ENCODE measurements around the gene WDR54. TPM values are rescaled to one million over a fixed set of nuclear protein-coding genes. Genes with fewer than 3 reads are reported as not detected.

Gene WDR54
- polyA plus RNA-seq, 3 donors: 7.1 to 11.7 (median 7.9) TPM

- Histone ChIP-seq H3K27me3 (ENCODE audit: control insufficient read depth in 2 of 2, insufficient read depth in 2 of 2, low read length in 2 of 2) (peaks cover 10 to 31% of the 10 kb centered on the region in 2 donors), H3K4me2 (replicated peaks; ENCODE audit: extremely low read depth, low read length, poor library complexity, severe bottlenecking) (no peak overlapping the region), H3K9me3 (replicated peaks in 1 of 2; ENCODE audit: control insufficient read depth in 1 of 2, insufficient read depth in 1 of 2, low read length in 2 of 2) (peaks cover 0 to 12% of the 10 kb centered on the region in 2 donors), H3K79me2 (ENCODE audit: insufficient read depth, low read length) (no peaks in the 10 kb centered on the region), H3K9ac (ENCODE audit: insufficient read depth, low read length, poor library complexity, severe bottlenecking) (no peak overlapping the region), H3K4me1 (ENCODE audit: control insufficient read depth in 1 of 2, insufficient read depth in 2 of 2, low read length in 2 of 2) (peaks cover 24 to 25% of the 10 kb centered on the region in 2 donors), H3K4me3 (replicated peaks in 1 of 3; ENCODE audit: low read depth in 2 of 3, low read length in 3 of 3) (no peak overlapping the region), H2AFZ (ENCODE audit: insufficient read depth, low read depth, low read length, poor library complexity, severe bottlenecking) (no peak overlapping the region), H4K20me1 (ENCODE audit: insufficient read depth, low read length) (no peaks in the 10 kb centered on the region), H3K27ac (ENCODE audit: low read depth in 1 of 2, low read length in 2 of 2) (no peak overlapping the region), H3K36me3 (replicated peaks in 1 of 2; ENCODE audit: control insufficient read depth in 1 of 2, insufficient read depth in 2 of 2, low read length in 2 of 2) (no peaks in the 10 kb centered on the region)
- no peak overlapping the region for H3K27ac Mint-ChIP-seq
- peaks cover 0 to 6% (median 2%) of the 10 kb centered on the region in 7 donors for H3K9me3 Mint-ChIP-seq
- WGBS (ENCODE audit: insufficient coverage): 47% methylated on average over 3 of the region's 6 CpGs
- no peak for DNase-seq
- H3K4me1 Mint-ChIP-seq: peaks cover 29% of the 10 kb centered on the region
- TF ChIP-seq, protein P1, sequence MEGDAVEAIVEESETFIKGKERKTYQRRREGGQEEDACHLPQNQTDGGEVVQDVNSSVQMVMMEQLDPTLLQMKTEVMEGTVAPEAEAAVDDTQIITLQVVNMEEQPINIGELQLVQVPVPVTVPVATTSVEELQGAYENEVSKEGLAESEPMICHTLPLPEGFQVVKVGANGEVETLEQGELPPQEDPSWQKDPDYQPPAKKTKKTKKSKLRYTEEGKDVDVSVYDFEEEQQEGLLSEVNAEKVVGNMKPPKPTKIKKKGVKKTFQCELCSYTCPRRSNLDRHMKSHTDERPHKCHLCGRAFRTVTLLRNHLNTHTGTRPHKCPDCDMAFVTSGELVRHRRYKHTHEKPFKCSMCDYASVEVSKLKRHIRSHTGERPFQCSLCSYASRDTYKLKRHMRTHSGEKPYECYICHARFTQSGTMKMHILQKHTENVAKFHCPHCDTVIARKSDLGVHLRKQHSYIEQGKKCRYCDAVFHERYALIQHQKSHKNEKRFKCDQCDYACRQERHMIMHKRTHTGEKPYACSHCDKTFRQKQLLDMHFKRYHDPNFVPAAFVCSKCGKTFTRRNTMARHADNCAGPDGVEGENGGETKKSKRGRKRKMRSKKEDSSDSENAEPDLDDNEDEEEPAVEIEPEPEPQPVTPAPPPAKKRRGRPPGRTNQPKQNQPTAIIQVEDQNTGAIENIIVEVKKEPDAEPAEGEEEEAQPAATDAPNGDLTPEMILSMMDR (IDR thresholded peaks at IDR 0.05): no peak
- intact Hi-C loops (cut with micrococcal nuclease): no loop called here
- peaks cover 26 to 34% (median 31%) of the 10 kb centered on the region in 3 donors for H3K27me3 Mint-ChIP-seq (ENCODE audit: low read depth in 3 of 3)
- H3K36me3 Mint-ChIP-seq: peaks cover 3 to 4% of the 10 kb centered on the region in 2 donors
- H3K4me3 Mint-ChIP-seq: no peak overlapping the region
Observed at GRCh38 chr2:74436848-74437695, 15.5 kb downstream of the WDR54 start.

DNA sequence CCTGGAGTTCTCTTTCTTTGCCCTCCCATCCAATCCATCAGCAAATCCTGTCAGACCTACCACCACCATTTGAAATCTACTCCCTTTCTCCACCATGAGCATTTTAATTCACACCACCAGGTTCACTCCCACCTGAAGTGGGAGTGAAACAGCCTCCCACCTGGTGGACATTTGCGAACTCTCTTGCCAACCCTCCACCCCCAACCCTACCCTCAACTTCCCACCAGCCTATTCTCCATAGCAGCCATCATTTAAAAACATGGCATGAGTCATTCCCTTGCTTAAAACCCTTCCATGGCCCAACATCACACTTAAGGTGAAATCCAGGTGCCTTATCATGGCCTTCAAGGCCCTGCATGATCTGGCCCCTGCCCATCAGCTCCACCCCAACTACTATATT, 16.7 kb downstream of the WDR54 start:
- intact Hi-C loops (cut with micrococcal nuclease): no loop called here
- Mint-ChIP-seq H3K9me3 (peaks cover 0 to 9% (median 6%) of the 10 kb centered on the region in 7 donors), H3K27me3 (ENCODE audit: low read depth in 3 of 3) (peaks cover 36 to 45% (median 40%) of the 10 kb centered on the region in 3 donors), H3K4me1 (peaks cover 32% of the 10 kb centered on the region), H3K36me3 (peaks cover 4 to 5% of the 10 kb centered on the region in 2 donors), H3K27ac (peak overlapping the region in 1 of 7 donors; percentile 16), H3K4me3 (no peak overlapping the region)
- H3K36me3 ChIP-seq (replicated peaks in 1 of 2; ENCODE audit: control insufficient read depth in 1 of 2, insufficient read depth in 2 of 2, low read length in 2 of 2): no peaks in the 10 kb centered on the region
- H3K4me1 ChIP-seq (ENCODE audit: control insufficient read depth in 1 of 2, insufficient read depth in 2 of 2, low read length in 2 of 2): peaks cover 27 to 29% of the 10 kb centered on the region in 2 donors
- H3K9me3 ChIP-seq (replicated peaks in 1 of 2; ENCODE audit: control insufficient read depth in 1 of 2, insufficient read depth in 1 of 2, low read length in 2 of 2): peaks cover 0 to 19% of the 10 kb centered on the region in 2 donors
- DNase-seq: no peak
- no peaks in the 10 kb centered on the region for H4K20me1 ChIP-seq (ENCODE audit: insufficient read depth, low read length)
- no peaks in the 10 kb centered on the region for H3K79me2 ChIP-seq (ENCODE audit: insufficient read depth, low read length)
- H3K4me3 ChIP-seq (replicated peaks in 1 of 3; ENCODE audit: low read depth in 2 of 3, low read length in 3 of 3): no peak overlapping the region
- H3K4me2 ChIP-seq (replicated peaks; ENCODE audit: extremely low read depth, low read length, poor library complexity, severe bottlenecking): no peak overlapping the region
- WGBS (ENCODE audit: insufficient coverage): 100% methylated on average over 1 of the region's 1 CpG
- H3K9ac ChIP-seq (ENCODE audit: insufficient read depth, low read length, poor library complexity, severe bottlenecking): no peak overlapping the region
- no peak overlapping the region for H2AFZ ChIP-seq (ENCODE audit: insufficient read depth, low read depth, low read length, poor library complexity, severe bottlenecking)
- TF ChIP-seq, protein P1 (IDR thresholded peaks at IDR 0.05): no peak
- H3K27ac ChIP-seq (ENCODE audit: low read depth in 1 of 2, low read length in 2 of 2): no peak overlapping the region
- peaks cover 19 to 41% of the 10 kb centered on the region in 2 donors for H3K27me3 ChIP-seq (ENCODE audit: control insufficient read depth in 2 of 2, insufficient read depth in 2 of 2, low read length in 2 of 2)

Measured in CD14-positive monocyte (primary cell).